Activated CD4-positive, alpha-beta memory T cell treated with anti-CD3 and anti-CD28 coated beads for 36 hours (primary cell): Measurements from ENCODE around the gene GMPR2. TPM values are rescaled to one million over a fixed set of nuclear protein-coding genes. Genes with fewer than 3 reads are reported as not detected.

Experiments used
- CTCF ChIA-PET: fragments of 350-600 bp; sonication (Branson Sonifier 250); formaldehyde crosslinking; loops from one replicate; lab custom pipeline; 2021; ENCODE audit warnings: antibody characterized with exemption, inconsistent platforms; lab: Charles Lee
- POLR2A ChIA-PET: fragments of 350-600 bp; sonication (Branson Sonifier 250); formaldehyde crosslinking; loops from one replicate; lab custom pipeline; 2021; ENCODE audit warnings: antibody characterized with exemption; lab: Charles Lee
- DNase-seq: peaks from one replicate; pipeline ENCODE4 v3.0.0-alpha.2; 2020
- H3K27ac Mint-ChIP-seq: one replicate; pipeline ENCODE4 v1.8.0; 2021; ENCODE audit warnings: mixed read lengths
- H3K27me3 Mint-ChIP-seq: one replicate; pipeline ENCODE4 v1.8.0; 2021; ENCODE audit warnings: mixed read lengths
- H3K36me3 Mint-ChIP-seq: one replicate; pipeline ENCODE4 v1.8.0; 2021; ENCODE audit warnings: mixed read lengths
- H3K4me1 Mint-ChIP-seq: one replicate; pipeline ENCODE4 v1.8.0; 2021; ENCODE audit warnings: low read depth, mixed read lengths
- H3K4me3 Mint-ChIP-seq: one replicate; pipeline ENCODE4 v1.8.0; 2021; ENCODE audit warnings: mild to moderate bottlenecking, mixed read lengths
- H3K9me3 Mint-ChIP-seq: one replicate; pipeline ENCODE4 v1.8.0; 2021; ENCODE audit warnings: mixed read lengths
- intact Hi-C: fragments of 100-400 bp; cut with micrococcal nuclease; formaldehyde crosslinking; loops from one replicate; pipeline ENCODE4 v1.15.1; 2023
- total RNA-seq, 2 experiments: library from RNA; stranded (reverse); gene quantifications; one replicate each; pipeline ENCODE4 v1.2.3, GENCODE V29; 2021

The GMPR2 gene
- total RNA-seq, 2 experiments from 2014 or later, result 56.9 to 64.6 TPM

- Mint-ChIP-seq H3K9me3 (no peaks in the 10 kb centered on the region), H3K27ac (no peak overlapping the region), H3K4me3 (no peak overlapping the region), H3K4me1 (peaks cover 38% of the 10 kb centered on the region), H3K27me3 (no peaks in the 10 kb centered on the region), H3K36me3 (peaks cover 3% of the 10 kb centered on the region)
- DNase-seq, result no peak
- ChIA-PET POLR2A (interaction anchor here (1.1 to 1.4 kb wide), 3 partner anchors 9 to 39 kb away, joined by 4 to 5 read pairs (median 5); partner anchors contain the start of gene TINF2), CTCF (interaction anchor here (0.9 to 6.7 kb wide), 9 partner anchors 9 to 53 kb away, joined by 3 to 66 read pairs (median 10); partner anchors contain the start of genes CIDEB, DHRS1, NOP9 and RABGGTA)
- intact Hi-C loops, result no loop called here
Measured at GRCh38 chr14:24280797-24281460, 48.2 kb downstream of the GMPR2 start.

GRCh38 chr14:24281636-24282035, 48.9 kb downstream of the GMPR2 start:
- intact Hi-C loops, result no loop called here
- ChIA-PET POLR2A (interaction anchor here (1.1 kb wide), 1 partner anchor 9 kb away, joined by 5 read pairs; no protein-coding TSS in a partner anchor), CTCF (interaction anchor here (1.6 to 6.7 kb wide), 4 partner anchors 9 to 38 kb away, joined by 3 to 66 read pairs (median 24); partner anchors contain the start of genes CIDEB, DHRS1 and NOP9)
- peaks cover 3% of the 10 kb centered on the region for H3K36me3 Mint-ChIP-seq
- H3K27me3 Mint-ChIP-seq, result no peaks in the 10 kb centered on the region
- peaks cover 38% of the 10 kb centered on the region for H3K4me1 Mint-ChIP-seq
- no peak for DNase-seq
- no peaks in the 10 kb centered on the region for H3K9me3 Mint-ChIP-seq
- no peak overlapping the region for H3K27ac Mint-ChIP-seq
- no peak overlapping the region for H3K4me3 Mint-ChIP-seq

- peaks cover 29% of the 10 kb centered on the region for H3K4me1 Mint-ChIP-seq
- DNase-seq, result no peak
- H3K4me3 Mint-ChIP-seq, result no peak overlapping the region
- CTCF ChIA-PET, result interaction anchor here (1.0 to 6.7 kb wide), 4 partner anchors 16 to 40 kb away, joined by 3 to 66 read pairs (median 4); partner anchors contain the start of genes CIDEB, DHRS1 and NOP9
- H3K9me3 Mint-ChIP-seq, result no peaks in the 10 kb centered on the region
- H3K27me3 Mint-ChIP-seq, result no peaks in the 10 kb centered on the region
- H3K27ac Mint-ChIP-seq, result no peak overlapping the region
- H3K36me3 Mint-ChIP-seq, result peaks cover 3% of the 10 kb centered on the region
- POLR2A ChIA-PET, result interaction anchor here (0.6 to 1.7 kb wide), 2 partner anchors 16 to 36 kb away, joined by 3 to 4 read pairs; no protein-coding TSS in a partner anchor
- intact Hi-C loops, result no loop called here
Measured at GRCh38 chr14:24282736-24283135, 50.0 kb downstream of the GMPR2 start.

GRCh38 chr14:24283796-24284460, 51.2 kb downstream of the GMPR2 start:
- Mint-ChIP-seq H3K27me3 (no peaks in the 10 kb centered on the region), H3K4me1 (peaks cover 20% of the 10 kb centered on the region), H3K9me3 (no peaks in the 10 kb centered on the region), H3K27ac (no peak overlapping the region), H3K4me3 (no peak overlapping the region), H3K36me3 (peaks cover 3% of the 10 kb centered on the region)
- intact Hi-C loops, result no loop called here
- ChIA-PET CTCF (interaction anchor here (1.0 to 6.7 kb wide), 3 partner anchors 15 to 40 kb away, joined by 4 to 66 read pairs (median 4); partner anchors contain the start of genes CIDEB, DHRS1 and NOP9), POLR2A (interaction anchor here (1.7 kb wide), 1 partner anchor 37 kb away, joined by 4 read pairs; no protein-coding TSS in a partner anchor)
- no peak for DNase-seq

GRCh38 chr14:24284501-24285035, 51.8 kb downstream of the GMPR2 start:
- intact Hi-C loops, result no loop called here
- ChIA-PET CTCF (interaction anchor here (6.7 kb wide), 1 partner anchor 14 kb away, joined by 66 read pairs; the partner anchor contains the start of genes DHRS1 and NOP9), POLR2A (no interaction called here)
- Mint-ChIP-seq H3K9me3 (no peaks in the 10 kb centered on the region), H3K27me3 (no peaks in the 10 kb centered on the region), H3K36me3 (peaks cover 3% of the 10 kb centered on the region), H3K4me1 (peaks cover 20% of the 10 kb centered on the region), H3K27ac (no peak overlapping the region), H3K4me3 (no peak overlapping the region)
- no peak for DNase-seq

GRCh38 chr14:24285351-24285750, 52.6 kb downstream of the GMPR2 start:
- H3K4me3 Mint-ChIP-seq, result no peak overlapping the region
- POLR2A ChIA-PET, result no interaction called here

GRCh38 chr14:24286996-24287395, 54.3 kb downstream of the GMPR2 start:
- Mint-ChIP-seq H3K4me3 (no peak overlapping the region), H3K36me3 (peaks cover 19% of the 10 kb centered on the region), H3K27ac (no peak overlapping the region), H3K27me3 (peaks cover 2% of the 10 kb centered on the region), H3K9me3 (no peaks in the 10 kb centered on the region), H3K4me1 (peaks cover 25% of the 10 kb centered on the region)
- ChIA-PET CTCF (interaction anchor here (1.0 kb wide), 1 partner anchor 44 kb away, joined by 3 read pairs; no protein-coding TSS in a partner anchor), POLR2A (no interaction called here)
- intact Hi-C loops, result no loop called here
- no peak for DNase-seq

More at GRCh38 chr14:24285351-24285750, 52.6 kb downstream of the GMPR2 start:
- CTCF ChIA-PET, result interaction anchor here (6.7 kb wide), 1 partner anchor 13 kb away, joined by 66 read pairs; the partner anchor contains the start of genes DHRS1 and NOP9
- intact Hi-C loops, result no loop called here
- Mint-ChIP-seq H3K27ac (no peak overlapping the region), H3K9me3 (no peaks in the 10 kb centered on the region), H3K4me1 (peaks cover 20% of the 10 kb centered on the region), H3K36me3 (peaks cover 5% of the 10 kb centered on the region), H3K27me3 (no peaks in the 10 kb centered on the region)
- DNase-seq, result no peak

Other genes starting within 250 kb of the GMPR2 start
- gene DHRS4L2, start 244.0 kb upstream of the GMPR2 start, total RNA-seq, result 10 to 100 TPM; 27.6 to 29.6 TPM
- gene CARMIL3, start 180.9 kb upstream of the GMPR2 start, total RNA-seq, result under 1 TPM; 0.75 to 1.00 TPM
- gene CPNE6, start 161.4 kb upstream of the GMPR2 start, total RNA-seq, result not detected
- 100 to 1,000 TPM; 118 to 125 TPM for gene PCK2, start 138.6 kb upstream of the GMPR2 start, total RNA-seq
- 10 to 100 TPM; 85.6 to 91.8 TPM for gene DCAF11, start 118.2 kb upstream of the GMPR2 start, total RNA-seq
- 1 to 10 TPM; 1.2 to 1.9 TPM for gene NRL, start 118.0 kb upstream of the GMPR2 start, total RNA-seq
- gene FITM1, start 102.3 kb upstream of the GMPR2 start, total RNA-seq, result under 1 TPM in 1 of 2 experiments, not detected in 1; 0.86 TPM
- 100 to 1,000 TPM; 403 to 427 TPM for gene PSME1, start 96.7 kb upstream of the GMPR2 start, total RNA-seq
- gene EMC9, start 91.3 kb upstream of the GMPR2 start, total RNA-seq, result 10 to 100 TPM; 40.0 to 40.9 TPM
- gene PSME2, start 86.3 kb upstream of the GMPR2 start, total RNA-seq, result 100 to 1,000 TPM; 404 to 411 TPM
- gene RNF31, start 85.4 kb upstream of the GMPR2 start, total RNA-seq, result 10 to 100 TPM; 75.5 to 80.4 TPM
- 100 to 1,000 TPM; 158 to 172 TPM for gene IRF9, start 71.7 kb upstream of the GMPR2 start, total RNA-seq
- gene REC8, start 60.8 kb upstream of the GMPR2 start, total RNA-seq, result 10 to 100 TPM; 24.9 to 27.9 TPM
- gene IPO4, start 44.1 kb upstream of the GMPR2 start, total RNA-seq, result 10 to 100 TPM; 69.5 to 72.6 TPM
- 10 to 100 TPM; 23.7 to 26.7 TPM for gene TM9SF1, start 37.5 kb upstream of the GMPR2 start, total RNA-seq
- gene TSSK4, start 27.2 kb upstream of the GMPR2 start, total RNA-seq, result under 1 TPM in 1 of 2 experiments, not detected in 1; 0.50 TPM
- 10 to 100 TPM; 79.0 to 84.6 TPM for gene CHMP4A, start 19.4 kb upstream of the GMPR2 start, total RNA-seq
- 10 to 100 TPM; 14.2 to 15.8 TPM for gene MDP1, start 16.9 kb upstream of the GMPR2 start, total RNA-seq
- gene NEDD8, start 562 bp upstream of the GMPR2 start, total RNA-seq, result 100 to 1,000 TPM; 202 to 213 TPM
- 100 to 1,000 TPM in 1 of 2 experiments, 10 to 100 TPM in 1; 94.9 to 101 TPM for gene TINF2, start 9.7 kb downstream of the GMPR2 start, total RNA-seq
- gene TGM1, start 30.2 kb downstream of the GMPR2 start, total RNA-seq, result 1 to 10 TPM; 3.7 to 4.5 TPM
- gene RABGGTA, start 38.7 kb downstream of the GMPR2 start, total RNA-seq, result 10 to 100 TPM; 39.5 to 40.6 TPM
- 10 to 100 TPM; 14.7 to 14.9 TPM for gene DHRS1, start 66.9 kb downstream of the GMPR2 start, total RNA-seq
- gene NOP9, start 66.9 kb downstream of the GMPR2 start, total RNA-seq, result 10 to 100 TPM; 30.7 to 30.9 TPM
- 10 to 100 TPM; 22.6 to 25.8 TPM for gene CIDEB, start 75.0 kb downstream of the GMPR2 start, total RNA-seq
- 1 to 10 TPM; 9.4 to 9.6 TPM for gene LTB4R2, start 77.2 kb downstream of the GMPR2 start, total RNA-seq
- 10 to 100 TPM; 15.4 to 16.7 TPM for gene LTB4R, start 78.6 kb downstream of the GMPR2 start, total RNA-seq
- gene ADCY4, start 102.1 kb downstream of the GMPR2 start, total RNA-seq, result 1 to 10 TPM; 1.6 to 2.4 TPM
- gene RIPK3, start 107.1 kb downstream of the GMPR2 start, total RNA-seq, result 10 to 100 TPM; 11.0 to 11.8 TPM
- not detected for gene NFATC4, start 135.3 kb downstream of the GMPR2 start, total RNA-seq
- under 1 TPM; 0.02 to 0.22 TPM for gene NYNRIN, start 166.1 kb downstream of the GMPR2 start, total RNA-seq
- 1 to 10 TPM; 8.6 to 9.3 TPM for gene CBLN3, start 196.7 kb downstream of the GMPR2 start, total RNA-seq
- 10 to 100 TPM; 62.5 to 62.9 TPM for gene KHNYN, start 197.0 kb downstream of the GMPR2 start, total RNA-seq
- 10 to 100 TPM; 36.2 to 43.8 TPM for gene SDR39U1, start 209.8 kb downstream of the GMPR2 start, total RNA-seq